Peyer's patch (tissue), 4 donors: ENCODE data around the gene VN1R4.

Experiments used
- POLR2A ChIP-seq, 2 donors: fragments of 450-650 bp; IDR thresholded peaks; one replicate each; pipeline ENCODE4 v1.5.1; 2017; ENCODE audit warnings: antibody characterized with exemption in 2 of 2, mild to moderate bottlenecking in 2 of 2, moderate library complexity in 2 of 2
- TF ChIP-seq, protein P1 (sequence below), 6 experiments: fragments of 450-650 bp in 4 of 6; fragments of 200-600 bp in 2 of 6; sonication (generic) in 1 of 6; IDR thresholded peaks; one replicate each; pipeline ENCODE4 v1.5.1; 2017 to 2019; ENCODE audit warnings: antibody characterized with exemption in 6 of 6, mild to moderate bottlenecking in 3 of 6, moderate library complexity in 1 of 6

- TF ChIP-seq, protein P1, sequence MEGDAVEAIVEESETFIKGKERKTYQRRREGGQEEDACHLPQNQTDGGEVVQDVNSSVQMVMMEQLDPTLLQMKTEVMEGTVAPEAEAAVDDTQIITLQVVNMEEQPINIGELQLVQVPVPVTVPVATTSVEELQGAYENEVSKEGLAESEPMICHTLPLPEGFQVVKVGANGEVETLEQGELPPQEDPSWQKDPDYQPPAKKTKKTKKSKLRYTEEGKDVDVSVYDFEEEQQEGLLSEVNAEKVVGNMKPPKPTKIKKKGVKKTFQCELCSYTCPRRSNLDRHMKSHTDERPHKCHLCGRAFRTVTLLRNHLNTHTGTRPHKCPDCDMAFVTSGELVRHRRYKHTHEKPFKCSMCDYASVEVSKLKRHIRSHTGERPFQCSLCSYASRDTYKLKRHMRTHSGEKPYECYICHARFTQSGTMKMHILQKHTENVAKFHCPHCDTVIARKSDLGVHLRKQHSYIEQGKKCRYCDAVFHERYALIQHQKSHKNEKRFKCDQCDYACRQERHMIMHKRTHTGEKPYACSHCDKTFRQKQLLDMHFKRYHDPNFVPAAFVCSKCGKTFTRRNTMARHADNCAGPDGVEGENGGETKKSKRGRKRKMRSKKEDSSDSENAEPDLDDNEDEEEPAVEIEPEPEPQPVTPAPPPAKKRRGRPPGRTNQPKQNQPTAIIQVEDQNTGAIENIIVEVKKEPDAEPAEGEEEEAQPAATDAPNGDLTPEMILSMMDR (IDR thresholded peaks at IDR 0.05): no peak
- no peak for TF ChIP-seq POLR2A (IDR thresholded peaks at IDR 0.05)
Observed at GRCh38 chr19:53272044-53272443, 4.5 kb upstream of the VN1R4 start.
